ENCODE measurements around the gene WWOX.

The WWOX gene

DNA sequence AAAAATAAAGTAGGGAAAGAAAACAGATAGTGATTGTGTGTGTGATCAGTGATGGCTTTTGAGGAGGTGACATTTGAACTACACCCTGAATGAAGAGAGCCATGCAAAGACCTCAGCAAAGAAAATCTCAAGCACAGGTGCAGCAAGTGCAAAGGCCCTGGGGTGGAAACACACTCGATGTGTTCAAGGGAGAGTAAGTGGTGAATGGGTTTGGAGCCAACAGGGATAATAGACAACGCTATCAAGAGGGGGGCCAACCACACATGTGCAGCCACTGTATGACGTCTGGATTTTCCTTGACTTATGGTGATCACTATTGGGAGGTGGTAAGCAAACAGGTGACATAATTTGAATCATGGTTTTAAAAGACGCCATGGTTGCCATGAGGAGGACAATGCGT is 564.2 kb downstream of the WWOX start:
- Mint-ChIP-seq H3K4me1 (ENCODE audit: low read depth) (no peaks in the 10 kb centered on the region), H3K9me3 (ENCODE audit: low read depth) (no peaks in the 10 kb centered on the region), H3K27me3 (no peaks in the 10 kb centered on the region), H3K27ac (no peak overlapping the region), H3K4me3 (no peak overlapping the region), H3K36me3 (peaks cover 4% of the 10 kb centered on the region)

GRCh38 chr16:78664811-78665772 is 565.6 kb downstream of the WWOX start:
- Mint-ChIP-seq H3K9me3 (ENCODE audit: low read depth) (no peaks in the 10 kb centered on the region), H3K27ac (no peak overlapping the region), H3K27me3 (no peaks in the 10 kb centered on the region)

DNA sequence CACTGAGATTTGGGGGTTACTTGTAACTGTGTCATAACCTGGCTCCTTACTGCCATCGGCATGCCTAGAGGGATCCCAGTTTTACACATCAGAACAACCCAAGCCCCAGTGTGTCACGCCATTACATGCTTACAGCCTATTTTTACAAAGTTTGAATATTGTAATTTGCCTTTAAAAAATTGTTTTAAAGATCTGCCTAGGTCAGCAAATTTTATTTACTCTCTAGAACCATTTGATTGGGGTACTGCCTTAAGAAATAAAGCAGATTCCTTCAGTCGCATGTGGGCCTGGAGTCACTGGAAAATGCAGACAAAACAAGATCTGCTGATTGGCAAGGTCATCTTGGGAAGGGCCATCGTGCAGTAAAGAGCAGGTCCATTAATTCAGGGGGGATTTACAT is 566.9 kb downstream of the WWOX start:
- no peaks in the 10 kb centered on the region for H3K27me3 Mint-ChIP-seq
- H3K36me3 Mint-ChIP-seq = peaks cover 4% of the 10 kb centered on the region
- H3K4me1 Mint-ChIP-seq (ENCODE audit: low read depth) = no peaks in the 10 kb centered on the region
- no peaks in the 10 kb centered on the region for H3K9me3 Mint-ChIP-seq (ENCODE audit: low read depth)
- no peak overlapping the region for H3K27ac Mint-ChIP-seq
- H3K4me3 Mint-ChIP-seq = no peak overlapping the region

More at GRCh38 chr16:78664811-78665772, 565.6 kb downstream of the WWOX start:
- H3K4me1 Mint-ChIP-seq (ENCODE audit: low read depth) = no peaks in the 10 kb centered on the region
- peaks cover 4% of the 10 kb centered on the region for H3K36me3 Mint-ChIP-seq
- H3K4me3 Mint-ChIP-seq = no peak overlapping the region

DNA sequence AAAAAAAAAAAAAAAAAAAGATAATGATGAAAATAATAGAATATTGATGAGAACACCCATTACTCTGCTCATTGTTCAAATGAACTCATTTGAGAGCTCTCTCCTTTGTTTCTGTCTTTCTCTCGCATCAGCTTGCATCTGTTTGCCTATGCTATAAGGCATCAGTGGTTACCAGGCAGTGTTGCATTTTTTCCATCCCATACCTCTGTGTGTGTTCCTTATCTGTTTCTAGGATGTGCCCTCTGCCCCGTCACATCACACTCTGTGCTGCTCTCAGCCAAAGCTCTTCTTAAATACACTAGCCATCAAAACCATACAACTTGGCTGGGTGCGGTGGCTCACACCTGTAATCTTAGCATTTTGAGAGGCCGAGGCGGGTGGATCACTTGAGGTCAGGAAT is 568.2 kb downstream of the WWOX start:
- no peaks in the 10 kb centered on the region for H3K4me1 Mint-ChIP-seq (ENCODE audit: low read depth)
- H3K27me3 Mint-ChIP-seq = no peaks in the 10 kb centered on the region
- no peak overlapping the region for H3K4me3 Mint-ChIP-seq
- peaks cover 2% of the 10 kb centered on the region for H3K36me3 Mint-ChIP-seq
- no peaks in the 10 kb centered on the region for H3K9me3 Mint-ChIP-seq (ENCODE audit: low read depth)
- no peak overlapping the region for H3K27ac Mint-ChIP-seq

GRCh38 chr16:78668393-78668792 is 568.9 kb downstream of the WWOX start:
- Mint-ChIP-seq H3K36me3 (peaks cover 2% of the 10 kb centered on the region), H3K4me1 (ENCODE audit: low read depth) (no peaks in the 10 kb centered on the region), H3K27me3 (no peaks in the 10 kb centered on the region), H3K27ac (no peak overlapping the region), H3K9me3 (ENCODE audit: low read depth) (no peaks in the 10 kb centered on the region), H3K4me3 (no peak overlapping the region)

- H3K36me3 Mint-ChIP-seq = peaks cover 2% of the 10 kb centered on the region
- H3K4me1 Mint-ChIP-seq (ENCODE audit: low read depth) = no peaks in the 10 kb centered on the region
- H3K27me3 Mint-ChIP-seq = no peaks in the 10 kb centered on the region
- no peak overlapping the region for H3K4me3 Mint-ChIP-seq
- no peaks in the 10 kb centered on the region for H3K9me3 Mint-ChIP-seq (ENCODE audit: low read depth)
- no peak overlapping the region for H3K27ac Mint-ChIP-seq
Observed at GRCh38 chr16:78669994-78670393, 570.5 kb downstream of the WWOX start.

GRCh38 chr16:78672779-78673556 is 573.5 kb downstream of the WWOX start:
- H3K9me3 Mint-ChIP-seq (ENCODE audit: low read depth) = no peaks in the 10 kb centered on the region
- H3K27ac Mint-ChIP-seq = no peak overlapping the region
- no peaks in the 10 kb centered on the region for H3K27me3 Mint-ChIP-seq
- H3K4me1 Mint-ChIP-seq (ENCODE audit: low read depth) = no peaks in the 10 kb centered on the region
- peaks cover 2% of the 10 kb centered on the region for H3K36me3 Mint-ChIP-seq
- H3K4me3 Mint-ChIP-seq = no peak overlapping the region

GRCh38 chr16:78673884-78674283 is 574.4 kb downstream of the WWOX start:
- H3K27me3 Mint-ChIP-seq = no peaks in the 10 kb centered on the region
- no peaks in the 10 kb centered on the region for H3K36me3 Mint-ChIP-seq
- no peak overlapping the region for H3K4me3 Mint-ChIP-seq
- no peak overlapping the region for H3K27ac Mint-ChIP-seq
- no peaks in the 10 kb centered on the region for H3K9me3 Mint-ChIP-seq (ENCODE audit: low read depth)
- H3K4me1 Mint-ChIP-seq (ENCODE audit: low read depth) = no peaks in the 10 kb centered on the region

DNA sequence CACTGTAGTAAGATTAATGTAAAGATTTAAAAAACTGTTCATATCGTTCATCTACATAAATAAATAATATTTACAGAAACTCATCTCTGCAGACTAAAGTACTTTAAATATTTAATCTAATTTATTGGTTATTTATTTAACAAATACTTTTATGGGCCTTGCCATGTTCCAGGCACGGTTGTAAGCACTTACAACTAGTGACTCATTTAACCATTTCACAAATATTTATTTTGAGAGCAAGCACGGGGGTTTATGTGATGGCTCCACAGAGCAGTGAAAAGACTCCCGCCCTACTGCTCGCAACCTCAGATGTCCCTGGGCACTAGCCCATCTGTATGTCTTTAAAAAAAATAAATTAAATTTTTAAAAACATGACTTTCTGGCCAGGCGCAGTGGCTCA is 575.9 kb downstream of the WWOX start:
- Mint-ChIP-seq H3K36me3 (no peaks in the 10 kb centered on the region), H3K27ac (no peak overlapping the region), H3K9me3 (ENCODE audit: low read depth) (no peaks in the 10 kb centered on the region), H3K4me3 (no peak overlapping the region), H3K4me1 (ENCODE audit: low read depth) (no peaks in the 10 kb centered on the region), H3K27me3 (no peaks in the 10 kb centered on the region)

DNA sequence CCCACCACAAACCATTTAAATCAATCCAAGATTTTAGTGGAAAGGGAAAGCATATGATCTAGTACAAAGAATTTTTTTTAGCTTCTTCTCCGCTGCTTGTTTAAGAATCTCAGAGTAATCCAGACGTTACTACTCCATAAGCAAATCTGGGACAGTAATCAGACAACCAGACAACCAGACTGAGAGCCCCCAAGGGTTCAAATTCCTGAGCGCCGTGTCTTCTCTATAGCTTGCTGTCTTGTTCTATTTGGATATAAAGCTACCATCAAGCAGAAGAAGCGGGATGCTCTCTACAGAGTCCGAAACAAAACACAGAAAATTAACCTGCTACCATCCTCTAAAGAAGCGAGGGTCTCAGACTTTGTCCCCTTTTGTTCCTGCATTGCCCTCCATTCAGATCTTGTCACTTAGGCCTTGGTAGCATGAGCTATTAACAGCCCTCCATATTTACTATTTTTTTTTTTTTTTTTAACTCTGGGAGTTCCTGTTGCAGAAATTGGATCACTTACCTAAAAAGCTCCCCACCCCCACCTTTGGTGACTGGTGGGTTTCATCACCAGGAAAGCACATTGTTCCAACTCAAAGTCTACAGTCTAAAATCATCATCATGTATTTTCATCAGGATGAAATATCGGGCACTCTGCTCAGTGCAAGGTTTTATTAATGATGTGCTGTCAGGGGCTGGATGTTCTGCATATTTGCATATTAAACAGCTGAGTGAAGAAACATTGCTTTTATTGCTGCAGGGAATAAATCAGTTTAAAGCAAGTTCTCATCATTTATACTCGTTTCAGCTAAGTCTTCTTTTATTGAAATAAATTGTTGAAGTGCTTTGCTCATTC is 576.7 kb downstream of the WWOX start:
- Mint-ChIP-seq H3K36me3 (no peaks in the 10 kb centered on the region), H3K27me3 (no peaks in the 10 kb centered on the region), H3K9me3 (ENCODE audit: low read depth) (no peaks in the 10 kb centered on the region), H3K4me3 (no peak overlapping the region), H3K27ac (no peak overlapping the region), H3K4me1 (ENCODE audit: low read depth) (no peaks in the 10 kb centered on the region)

GRCh38 chr16:78677181-78677731 is 577.8 kb downstream of the WWOX start:
- Mint-ChIP-seq H3K27me3 (no peaks in the 10 kb centered on the region), H3K4me1 (ENCODE audit: low read depth) (no peaks in the 10 kb centered on the region), H3K9me3 (ENCODE audit: low read depth) (no peaks in the 10 kb centered on the region), H3K27ac (no peak overlapping the region), H3K36me3 (no peaks in the 10 kb centered on the region), H3K4me3 (no peak overlapping the region)

DNA sequence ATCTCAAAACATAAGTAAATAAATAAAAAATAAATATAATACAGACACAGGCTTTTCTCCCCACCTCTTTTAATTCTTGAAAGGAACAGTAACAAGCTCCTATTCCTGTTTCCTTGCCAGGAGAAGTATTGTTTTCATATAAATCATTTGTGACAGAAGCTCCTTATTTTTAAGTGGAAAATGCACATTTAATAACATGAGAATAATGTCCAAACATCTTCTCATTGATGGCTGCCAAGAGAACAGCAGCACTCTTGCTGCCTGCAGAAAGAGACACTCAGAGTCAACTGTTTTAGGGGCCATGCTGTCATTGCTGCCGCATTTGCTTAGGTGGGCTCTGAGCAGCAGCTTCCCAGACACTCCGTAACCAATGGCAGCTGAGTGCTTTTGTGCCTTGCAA is 580.1 kb downstream of the WWOX start:
- H3K4me1 Mint-ChIP-seq (ENCODE audit: low read depth) = no peaks in the 10 kb centered on the region
- no peaks in the 10 kb centered on the region for H3K9me3 Mint-ChIP-seq (ENCODE audit: low read depth)
- no peaks in the 10 kb centered on the region for H3K36me3 Mint-ChIP-seq
- no peaks in the 10 kb centered on the region for H3K27me3 Mint-ChIP-seq
- no peak overlapping the region for H3K27ac Mint-ChIP-seq
- H3K4me3 Mint-ChIP-seq = no peak overlapping the region

DNA sequence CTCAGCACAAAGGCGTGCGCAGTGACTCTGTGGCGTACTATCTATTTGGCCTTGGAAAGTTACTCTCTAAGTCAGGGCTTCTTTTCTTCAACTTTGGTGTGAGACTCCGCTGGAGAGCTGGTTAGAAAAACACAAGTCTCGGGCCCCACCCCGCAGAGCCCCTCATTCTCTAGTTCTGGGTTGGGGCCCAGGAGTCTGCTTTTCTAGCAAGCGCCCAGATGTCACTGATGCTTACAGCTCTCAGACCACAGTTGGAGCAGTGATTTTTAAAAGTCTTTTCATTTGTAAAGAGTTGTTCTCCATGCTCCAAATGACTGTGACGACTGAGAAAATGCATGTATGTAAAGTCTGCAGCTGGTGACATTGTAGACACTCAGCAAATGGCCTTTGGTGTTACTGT is 582.3 kb downstream of the WWOX start:
- H3K9me3 Mint-ChIP-seq (ENCODE audit: low read depth) = no peaks in the 10 kb centered on the region
- H3K27ac Mint-ChIP-seq = no peak overlapping the region
- H3K27me3 Mint-ChIP-seq = no peaks in the 10 kb centered on the region
- no peaks in the 10 kb centered on the region for H3K4me1 Mint-ChIP-seq (ENCODE audit: low read depth)
- H3K36me3 Mint-ChIP-seq = no peaks in the 10 kb centered on the region
- no peak overlapping the region for H3K4me3 Mint-ChIP-seq

DNA sequence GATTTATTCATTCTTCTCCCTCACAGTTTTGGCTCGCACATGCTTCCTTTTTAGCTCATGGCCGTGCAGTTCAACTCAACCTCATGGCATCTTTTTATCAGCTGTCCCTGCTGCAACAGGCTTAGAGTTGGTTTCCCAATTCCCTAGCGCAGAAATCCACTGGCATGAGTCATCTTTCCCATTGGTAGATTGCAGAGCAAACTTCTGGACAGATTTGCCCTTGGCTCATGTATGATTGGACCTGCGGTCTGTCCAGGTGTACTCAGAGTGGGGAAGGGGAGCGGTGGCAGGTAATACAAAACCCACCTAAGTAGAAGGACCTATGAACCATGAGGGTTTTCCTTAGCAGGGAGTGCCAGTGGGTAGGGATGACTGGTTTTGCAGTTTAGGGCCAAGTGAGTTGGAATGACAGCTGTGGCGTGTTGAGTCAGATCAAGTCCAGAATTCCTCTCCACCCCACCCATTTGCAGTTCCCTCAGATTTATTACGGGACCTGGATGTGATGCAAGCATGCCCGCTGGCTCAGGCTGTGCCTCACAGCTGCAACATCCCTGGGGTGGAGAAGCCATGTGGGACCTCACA is 584.7 kb downstream of the WWOX start:
- H3K4me3 Mint-ChIP-seq = no peak overlapping the region

More for the DNA sequence above, 584.7 kb downstream of the WWOX start:
- no peak overlapping the region for H3K27ac Mint-ChIP-seq
- H3K4me1 Mint-ChIP-seq (ENCODE audit: low read depth) = no peaks in the 10 kb centered on the region
- H3K27me3 Mint-ChIP-seq = no peaks in the 10 kb centered on the region
- H3K36me3 Mint-ChIP-seq = no peaks in the 10 kb centered on the region
- no peaks in the 10 kb centered on the region for H3K9me3 Mint-ChIP-seq (ENCODE audit: low read depth)

Measured in activated naive CD8-positive, alpha-beta T cell (primary cell).